HG03095 (cell line): Measurements from ENCODE around the gene SCO1.
A peak's percentile ranks its signal among the peaks of the same experiment; 100 is the strongest.
"Not testable (repeated sequence)": the region's sequence is repeated elsewhere in the genome, so short reads cannot be mapped to it uniquely, and the experiment has no call there.

Experiments used
- ATAC-seq: cut with Tn5 transposase; IDR thresholded peaks from one replicate; pipeline ENCODE4 v1.9.1; 2021; ENCODE audit warnings: moderate library complexity; ENCODE audit not compliant: unreplicated experiment

SCO1 gene

GRCh38 chr17:10697092-10698081, at the start of gene SCO1, which contains the start of gene ADPRM:
Gene SCO1 (minus strand): TSS chr17:10697533. CDS start chr17:10697507, 26 bp downstream.
Gene ADPRM (plus strand): TSS chr17:10697594. CDS start chr17:10704927, 7,333 bp downstream.
- peak; percentile 95 for ATAC-seq

GRCh38 chr17:10745231-10745630, 47.9 kb upstream of the SCO1 start:
- ATAC-seq: no peak

GRCh38 chr17:10744501-10745000, 47.2 kb upstream of the SCO1 start:
- ATAC-seq: no peak

GRCh38 chr17:10743316-10744009, 46.1 kb upstream of the SCO1 start:
- ATAC-seq: no peak

- ATAC-seq: no peak
Observed at GRCh38 chr17:10742431-10742830, 45.1 kb upstream of the SCO1 start.

GRCh38 chr17:10741416-10742135, 44.2 kb upstream of the SCO1 start:
- ATAC-seq: no peak

GRCh38 chr17:10739386-10739785, 42.1 kb upstream of the SCO1 start:
- ATAC-seq: no peak

GRCh38 chr17:10738521-10739258, 41.4 kb upstream of the SCO1 start:
- no peak for ATAC-seq

- no peak for ATAC-seq
Observed at GRCh38 chr17:10737736-10738135, 40.4 kb upstream of the SCO1 start.

- ATAC-seq: no peak
Observed at GRCh38 chr17:10737168-10737622, 39.9 kb upstream of the SCO1 start.

- no peak for ATAC-seq
Observed at GRCh38 chr17:10735821-10736220, 38.5 kb upstream of the SCO1 start.

GRCh38 chr17:10735251-10735650, 37.9 kb upstream of the SCO1 start:
- no peak for ATAC-seq

GRCh38 chr17:10733666-10734065, 36.3 kb upstream of the SCO1 start:
- ATAC-seq: no peak

GRCh38 chr17:10732121-10732520, 34.8 kb upstream of the SCO1 start:
- ATAC-seq: not testable (repeated sequence)

- ATAC-seq: no peak
Observed at GRCh38 chr17:10731408-10731879, 34.1 kb upstream of the SCO1 start.

- not testable (repeated sequence) for ATAC-seq
Observed at GRCh38 chr17:10730247-10730646, 32.9 kb upstream of the SCO1 start.

GRCh38 chr17:10729334-10730193, 32.2 kb upstream of the SCO1 start, which contains the start of gene TMEM220:
Gene TMEM220 (minus strand): TSS chr17:10730023. CDS start chr17:10729851, 172 bp downstream.
- ATAC-seq: peak; percentile 74

GRCh38 chr17:10728331-10728892, 31.1 kb upstream of the SCO1 start:
- no peak for ATAC-seq

GRCh38 chr17:10727192-10727591, 29.9 kb upstream of the SCO1 start:
- ATAC-seq: no peak
